ENCODE results near the gene ZC3H12C. TPM values are rescaled to one million over a fixed set of nuclear protein-coding genes. Genes with fewer than 3 reads are reported as not detected.

ZC3H12C gene
- total RNA-seq, 6 experiments from 2014 or later: 3.0 to 6.4 (median 5.0) TPM

- peak overlapping the region; percentile 46; the same call in 1 of the 2 replicates for H3K4me3 Mint-ChIP-seq
- H3K9me3 Mint-ChIP-seq: no peaks in the 10 kb centered on the region
- peak; percentile 84 for TF ChIP-seq CTCF (IDR thresholded peaks at IDR 0.05)
- peak; percentile 32 for DNase-seq
- H3K4me1 Mint-ChIP-seq (ENCODE audit: low read depth): peaks cover 16% of the 10 kb centered on the region
- H3K36me3 Mint-ChIP-seq (ENCODE audit: low read depth): no peaks in the 10 kb centered on the region
- peaks cover 5% of the 10 kb centered on the region for H3K27me3 Mint-ChIP-seq (ENCODE audit: insufficient read depth)
- H3K27ac Mint-ChIP-seq: no peak overlapping the region; the same call in 1 of the 2 replicates
These were observed 80.8 kb downstream of the ZC3H12C start for GRCh38 chr11:110173811-110174644.

- H3K4me3 Mint-ChIP-seq: no peak overlapping the region; the same call in 1 of the 2 replicates
- H3K36me3 Mint-ChIP-seq (ENCODE audit: low read depth): no peaks in the 10 kb centered on the region
- no peak for TF ChIP-seq CTCF (IDR thresholded peaks at IDR 0.05)
- no peaks in the 10 kb centered on the region for H3K9me3 Mint-ChIP-seq
- H3K4me1 Mint-ChIP-seq (ENCODE audit: low read depth): peaks cover 16% of the 10 kb centered on the region
- H3K27ac Mint-ChIP-seq: no peak overlapping the region
- DNase-seq: peak; percentile 17
- H3K27me3 Mint-ChIP-seq (ENCODE audit: insufficient read depth): peaks cover 5% of the 10 kb centered on the region
These were observed 81.6 kb downstream of the ZC3H12C start for GRCh38 chr11:110174645-110175310.

- peaks cover 10% of the 10 kb centered on the region for H3K27me3 Mint-ChIP-seq (ENCODE audit: insufficient read depth)
- no peak overlapping the region for H3K4me3 Mint-ChIP-seq
- no peak overlapping the region for H3K27ac Mint-ChIP-seq
- no peak for DNase-seq
- no peaks in the 10 kb centered on the region for H3K9me3 Mint-ChIP-seq
- peaks cover 16% of the 10 kb centered on the region for H3K4me1 Mint-ChIP-seq (ENCODE audit: low read depth)
- TF ChIP-seq CTCF (IDR thresholded peaks at IDR 0.05): no peak
- H3K36me3 Mint-ChIP-seq (ENCODE audit: low read depth): no peaks in the 10 kb centered on the region
These were observed 83.3 kb downstream of the ZC3H12C start for GRCh38 chr11:110176366-110177085.

- peaks cover 16% of the 10 kb centered on the region for H3K4me1 Mint-ChIP-seq (ENCODE audit: low read depth)
- H3K27me3 Mint-ChIP-seq (ENCODE audit: insufficient read depth): peaks cover 12% of the 10 kb centered on the region
- no peak for DNase-seq
- no peak for TF ChIP-seq CTCF (IDR thresholded peaks at IDR 0.05)
- H3K36me3 Mint-ChIP-seq (ENCODE audit: low read depth): no peaks in the 10 kb centered on the region
- no peak overlapping the region for H3K4me3 Mint-ChIP-seq
- H3K9me3 Mint-ChIP-seq: no peaks in the 10 kb centered on the region
- H3K27ac Mint-ChIP-seq: no peak overlapping the region
These were observed 83.9 kb downstream of the ZC3H12C start for GRCh38 chr11:110177086-110177456.

- peaks cover 14% of the 10 kb centered on the region for H3K27me3 Mint-ChIP-seq (ENCODE audit: insufficient read depth)
- H3K4me1 Mint-ChIP-seq (ENCODE audit: low read depth): peaks cover 29% of the 10 kb centered on the region
- TF ChIP-seq CTCF (IDR thresholded peaks at IDR 0.05): no peak
- no peaks in the 10 kb centered on the region for H3K36me3 Mint-ChIP-seq (ENCODE audit: low read depth)
- no peak for DNase-seq
- no peaks in the 10 kb centered on the region for H3K9me3 Mint-ChIP-seq
- H3K4me3 Mint-ChIP-seq: no peak overlapping the region
- H3K27ac Mint-ChIP-seq: no peak overlapping the region
These were observed 85.9 kb downstream of the ZC3H12C start for GRCh38 chr11:110179064-110179463.
